IMR-90 (cell line): ENCODE measurements around the gene ORM1. TPM values are rescaled to one million over a fixed set of nuclear protein-coding genes. Genes with fewer than 3 reads are reported as not detected.
"Not testable (repeated sequence)": the region's sequence is repeated elsewhere in the genome, so short reads cannot be mapped to it uniquely, and the experiment has no call there.

Experiments used
- ATAC-seq: fragments of 200-7000 bp; cut with Tn5 transposase; 2 replicates; pipeline ENCODE4 v1.9.1; 2020; ENCODE audit warnings: low read depth, mild to moderate bottlenecking, moderate library complexity
- BruUV-seq: library from RNA; stranded (reverse); fragments of 400-500 nt; replicated peaks from 2 replicates; lab custom pipeline; 2021; lab: Mats Ljungman, UMichigan
- CTCF ChIA-PET: fragments of 300-600 bp; formaldehyde crosslinking; extraction: SDS; loops from one replicate; lab custom pipeline; 2021; ENCODE audit warnings: antibody characterized with exemption; lab: Yijun Ruan, JAX
- POLR2A ChIA-PET: fragments of 300-600 bp; sonication (Branson Sonifier 250); formaldehyde crosslinking; loops from one replicate; lab custom pipeline; 2022; ENCODE audit warnings: antibody characterized with exemption; ENCODE audit not compliant: unreplicated experiment; lab: Charles Lee
- DNase-seq: peaks from one replicate; pipeline ENCODE4 v3.0.0; 2013
- H2AFZ ChIP-seq: replicated peaks from 2 replicates; pipeline ENCODE3; 2013; ENCODE audit warnings: low read length, mild to moderate bottlenecking; ENCODE audit not compliant: poor library complexity
- H2AK5ac ChIP-seq: 2 replicates; pipeline ENCODE4 v1.6.1; 2013; ENCODE audit warnings: low read depth, low read length, inconsistent platforms
- H2AK9ac ChIP-seq: replicated peaks from 2 replicates; pipeline ENCODE3; 2013; ENCODE audit warnings: mild to moderate bottlenecking, low read depth, low read length, moderate library complexity; ENCODE audit not compliant: poor library complexity
- H2BK120ac ChIP-seq: 2 replicates; pipeline ENCODE4 v1.6.1; 2013; ENCODE audit warnings: low read depth, low read length, inconsistent platforms
- H2BK15ac ChIP-seq: 3 replicates; pipeline ENCODE4 v1.6.1; 2013; ENCODE audit warnings: low read depth, low read length, inconsistent platforms
- H2BK20ac ChIP-seq: 2 replicates; pipeline ENCODE4 v1.6.1; 2013; ENCODE audit warnings: low read depth, mild to moderate bottlenecking, inconsistent platforms, low read length, moderate library complexity
- H2BK5ac ChIP-seq: 2 replicates; pipeline ENCODE4 v1.6.1; 2013; ENCODE audit warnings: mild to moderate bottlenecking, low read depth, low read length, inconsistent platforms; ENCODE audit not compliant: poor library complexity, severe bottlenecking
- H3K14ac ChIP-seq: replicated peaks from 2 replicates; pipeline ENCODE4 v1.6.1; 2013; ENCODE audit warnings: low read depth, low read length, inconsistent platforms
- H3K18ac ChIP-seq: 2 replicates; pipeline ENCODE4 v1.6.1; 2013; ENCODE audit warnings: low read depth, low read length, control low read depth
- H3K23ac ChIP-seq: 2 replicates; pipeline ENCODE4 v1.6.1; 2013; ENCODE audit warnings: low read depth, low read length, inconsistent platforms
- H3K27ac ChIP-seq: 2 replicates; pipeline ENCODE4 v1.5.1; 2013; ENCODE audit warnings: mild to moderate bottlenecking, control low read depth, low read length; ENCODE audit not compliant: insufficient read depth
- H3K27me3 ChIP-seq: 2 replicates; pipeline ENCODE4 v1.6.1; 2013; ENCODE audit warnings: low read length; ENCODE audit not compliant: control insufficient read depth, insufficient read depth
- H3K36me3 ChIP-seq: 2 replicates; pipeline ENCODE4 v1.6.1; 2013; ENCODE audit warnings: low read length, mixed read lengths; ENCODE audit not compliant: control insufficient read depth, insufficient read depth
- H3K4ac ChIP-seq: 2 replicates; pipeline ENCODE4 v1.6.1; 2013; ENCODE audit warnings: low read depth, low read length, inconsistent platforms
- H3K4me1 ChIP-seq: 2 replicates; pipeline ENCODE4 v1.6.1; 2013; ENCODE audit warnings: low read length, mixed read lengths; ENCODE audit not compliant: control insufficient read depth, insufficient read depth
- H3K4me2 ChIP-seq: 2 replicates; pipeline ENCODE4 v1.6.1; 2013; ENCODE audit warnings: low read depth, mild to moderate bottlenecking, control low read depth, low read length, moderate library complexity
- H3K4me3 ChIP-seq: 2 replicates; pipeline ENCODE4 v1.5.1; 2013; ENCODE audit warnings: low read depth, mild to moderate bottlenecking, control low read depth, low read length, moderate library complexity; ENCODE audit not compliant: insufficient read depth
- H3K56ac ChIP-seq: 2 replicates; pipeline ENCODE4 v1.6.1; 2013; ENCODE audit warnings: low read length, inconsistent platforms; ENCODE audit not compliant: insufficient read depth; ENCODE audit errors: extremely low read depth
- H3K79me1 ChIP-seq, 2 experiments: 2 replicates each; pipeline ENCODE4 v1.6.1; 2013; ENCODE audit warnings: low read length in 2 of 2, inconsistent platforms in 1 of 2, low read depth in 1 of 2
- H3K9ac ChIP-seq: 2 replicates; pipeline ENCODE4 v1.6.1; 2013; ENCODE audit warnings: low read depth, low read length, control low read depth
- H3K9me1 ChIP-seq: 2 replicates; pipeline ENCODE4 v1.6.1; 2013; ENCODE audit warnings: low read length, inconsistent platforms; ENCODE audit not compliant: insufficient read depth
- H3K9me3 ChIP-seq: 2 replicates; pipeline ENCODE4 v1.6.1; 2013; ENCODE audit warnings: low read length; ENCODE audit not compliant: control insufficient read depth, insufficient read depth
- H4K20me1 ChIP-seq: 2 replicates; pipeline ENCODE4 v1.6.1; 2013; ENCODE audit warnings: low read length, inconsistent platforms; ENCODE audit not compliant: insufficient read depth
- H4K5ac ChIP-seq: 2 replicates; pipeline ENCODE4 v1.6.1; 2013; ENCODE audit warnings: mild to moderate bottlenecking, low read depth, low read length, control low read depth
- H4K8ac ChIP-seq, 2 experiments: 2 replicates each; pipeline ENCODE4 v1.6.1; 2013; ENCODE audit warnings: low read depth in 2 of 2, low read length in 2 of 2, control low read depth in 1 of 2, inconsistent platforms in 1 of 2
- H4K91ac ChIP-seq: 2 replicates; pipeline ENCODE4 v1.6.1; 2013; ENCODE audit warnings: low read depth, low read length, inconsistent platforms; ENCODE audit not compliant: insufficient read depth
- BHLHE40 ChIP-seq: fragments of 150-350 bp; IDR thresholded peaks from 2 replicates; pipeline ENCODE4 v1.6.1; 2016; ENCODE audit warnings: mild to moderate bottlenecking, low read depth, low read length
- FOS ChIP-seq: fragments of 150-350 bp; IDR thresholded peaks from 2 replicates; pipeline ENCODE4 v1.6.1; 2016; ENCODE audit warnings: low read depth, low read length
- MXI1 ChIP-seq: IDR thresholded peaks from 2 replicates; pipeline ENCODE4 v1.6.1; 2012; ENCODE audit warnings: low read depth, mild to moderate bottlenecking, low read length, moderate library complexity, borderline replicate concordance
- WGBS, 2 experiments: methylation state at CpG; one replicate each; pipeline versions ENCODE4 v1.1.5 to v1.1.7; 2013; ENCODE audit warnings: missing lambda C conversion rate in 2 of 2; ENCODE audit not compliant: insufficient read length in 1 of 2; ENCODE audit errors: extremely low coverage in 2 of 2; 5-methylcytosine and 5-hydroxymethylcytosine counted together
- dilution Hi-C: fragments of 300-500 bp; cut with HindIII; formaldehyde crosslinking; loops from one replicate; pipeline ENCODE4 v1.14.3; 2018; ENCODE audit warnings: low sequenced_read_pairs; ENCODE audit not compliant: unreplicated experiment
- in situ Hi-C: fragments of 300-500 bp; cut with MboI; formaldehyde crosslinking; loops from 3 replicates; pipeline ENCODE4 v1.14.3; 2019; ENCODE audit warnings: low sequenced_read_pairs, inconsistent platforms, mixed read lengths
- intact Hi-C: fragments of 100-400 bp; cut with micrococcal nuclease; formaldehyde crosslinking; loops from 2 replicates; pipeline ENCODE4 v1.10.0; 2022
- polyA plus RNA-seq, 3 experiments: library from polyadenylated mRNA; depleted of rRNA; stranded (reverse); fragments of >200 nt; gene quantifications; 2 replicates each; pipeline ENCODE4 v1.2.3, GENCODE V29; 2012; ENCODE audit warnings: low replicate concordance in 1 of 3
- total RNA-seq: library from RNA; depleted of rRNA; stranded (reverse); fragments of >200 nt; gene quantifications from 2 replicates; pipeline ENCODE4 v1.2.3, GENCODE V29; 2012

Gene ORM1
- total and polyA plus RNA-seq, 2 of the 4 experiments (the other 2 are of a cell fraction) = 0.18 TPM; not detected in 1

- ChIA-PET CTCF (no interaction called here), POLR2A (no interaction called here)
- no CpG with 5 or more reads among the region's 8 CpGs for WGBS, 2 experiments
- Histone ChIP-seq H3K79me1 (no peaks in the 10 kb centered on the region), H3K56ac (no peak overlapping the region), H3K27ac (no peak overlapping the region; the same call in 1 of the 2 replicates), H2BK5ac (no peak overlapping the region), H3K27me3 (0 out of 2 replicates have a peak, but pooled peaks cover 2% of the 10 kb centered on the region), H3K4ac (no peak overlapping the region), H3K36me3 (no peaks in the 10 kb centered on the region), H3K18ac (no peak overlapping the region), H2BK120ac (no peak overlapping the region), H2AK5ac (peak overlapping the region; percentile 52; the same call in 1 of the 2 replicates), H2BK20ac (no peak overlapping the region), H3K23ac (no peak overlapping the region), H3K9ac (no peak overlapping the region), H3K14ac (no peak overlapping the region), H3K9me1 (peaks cover 10% of the 10 kb centered on the region; the same call in 1 of the 2 replicates), H4K91ac (no peak overlapping the region), H2AK9ac (no peak overlapping the region), H3K4me2 (no peak overlapping the region), H3K4me1 (peaks cover 6% of the 10 kb centered on the region), H2AFZ (no peak overlapping the region), H4K5ac (no peak overlapping the region), H3K4me3 (no peak overlapping the region), H3K9me3 (no peaks in the 10 kb centered on the region), H2BK15ac (no peak overlapping the region), H4K20me1 (no peaks in the 10 kb centered on the region), H4K8ac (no peak overlapping the region)
- intact Hi-C loops (no loop called here), dilution Hi-C loops (no loop called here), in situ Hi-C loops (no loop called here)
- peak; percentile 78 for DNase-seq
- TF ChIP-seq FOS = peak; percentile 64
- peak; percentile 9; the same call in 1 of the 2 replicates for TF ChIP-seq BHLHE40
- no peak for TF ChIP-seq MXI1
- ATAC-seq = peak; percentile 55
- no TSS peak for BruUV-seq
Observed at GRCh38 chr9:114321759-114322158, 1.1 kb upstream of the ORM1 start.

- BruUV-seq, dilution Hi-C loops, H2BK15ac ChIP-seq, in situ Hi-C loops, H3K27me3 ChIP-seq, CTCF ChIA-PET, H4K5ac ChIP-seq, H2AFZ ChIP-seq, H3K27ac ChIP-seq, H3K36me3 ChIP-seq, H3K9me1 ChIP-seq, H3K79me1 ChIP-seq, H3K56ac ChIP-seq, H2AK9ac ChIP-seq, POLR2A ChIA-PET, H4K20me1 ChIP-seq, H2BK5ac ChIP-seq, H4K91ac ChIP-seq, H4K8ac ChIP-seq, H3K18ac ChIP-seq, H3K14ac ChIP-seq, intact Hi-C loops, H3K9me3 ChIP-seq, H3K9ac ChIP-seq, H3K23ac ChIP-seq, H3K4ac ChIP-seq, H3K4me3 ChIP-seq, H3K4me1 ChIP-seq: not testable (repeated sequence)
- Histone ChIP-seq H2AK5ac (peak overlapping the region; percentile 52), H3K4me2 (0 out of 2 replicates have a peak overlapping the region, but pooled peaks have one; percentile 44), H2BK120ac (peak overlapping the region; percentile 37; the same call in 1 of the 2 replicates), H2BK20ac (peak overlapping the region; percentile 69; the same call in 1 of the 2 replicates)
- ATAC-seq = peak; percentile 47
- WGBS, 2 experiments = no CpG with 5 or more reads among the region's 12 CpGs
- peak; percentile 65 for DNase-seq
Observed at GRCh38 chr9:114322160-114322818, 609 bp upstream of the ORM1 start.
